GM18498 (cell line): ENCODE data around the gene DHDH.
"Not testable (repeated sequence)": the region's sequence is repeated elsewhere in the genome, so short reads cannot be mapped to it uniquely, and the experiment has no call there.

ENCODE experiments used
- ATAC-seq: cut with Tn5 transposase; IDR thresholded peaks from one replicate; pipeline ENCODE4 v1.9.1; 2021; ENCODE audit warnings: mild to moderate bottlenecking, moderate library complexity; ENCODE audit not compliant: unreplicated experiment

DHDH gene

DNA sequence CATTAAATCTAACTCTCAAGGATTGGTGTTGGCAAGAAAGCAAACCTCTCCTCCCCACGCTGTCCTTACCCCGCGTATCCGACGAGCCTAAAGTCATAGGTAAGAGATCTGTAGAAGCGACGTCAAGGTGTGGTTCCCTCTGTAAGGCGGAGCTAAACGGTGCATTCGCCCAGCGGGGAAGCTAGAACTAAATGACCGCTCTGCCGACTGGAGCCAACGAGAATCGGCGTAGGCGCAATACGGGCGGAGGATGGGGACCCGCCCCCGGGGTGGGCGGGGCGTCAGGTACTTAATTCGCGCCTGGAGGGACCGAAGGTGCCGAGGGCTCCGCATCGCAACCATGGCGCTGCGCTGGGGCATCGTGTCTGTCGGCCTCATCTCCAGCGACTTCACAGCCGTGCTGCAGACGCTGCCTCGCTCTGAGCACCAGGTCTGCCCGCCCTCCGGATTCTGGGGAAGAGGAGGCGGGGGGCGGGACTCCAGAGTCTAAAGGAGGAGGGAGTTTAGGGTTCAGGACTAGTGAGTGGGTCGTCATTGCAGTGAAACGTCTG is at the start of gene DHDH:
DHDH (plus strand) TSS at position 318 of the 551 bp plus-strand sequence; CDS start at position 341, 23 bp downstream.
- peak; percentile 53 for ATAC-seq

DNA sequence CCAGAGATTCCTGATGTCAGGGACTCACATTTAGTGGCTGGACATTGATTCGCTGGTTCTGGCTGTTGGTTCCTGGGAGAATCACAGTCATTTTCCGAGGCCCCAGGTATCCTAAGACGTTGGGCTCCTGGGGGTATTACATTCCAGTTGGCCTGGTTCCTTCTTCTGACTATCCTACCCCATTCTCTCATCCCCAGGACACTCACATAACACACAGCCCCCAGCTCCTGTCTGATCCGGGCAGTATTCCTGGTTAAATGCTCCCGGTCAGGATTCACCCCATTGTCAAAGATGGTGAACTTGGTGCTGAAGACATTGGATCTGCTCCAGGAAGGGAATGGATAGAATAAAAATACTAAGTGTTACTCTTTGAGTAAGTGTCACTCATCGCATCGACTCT is 49.8 kb upstream of the DHDH start:
- ATAC-seq, result no peak

DNA sequence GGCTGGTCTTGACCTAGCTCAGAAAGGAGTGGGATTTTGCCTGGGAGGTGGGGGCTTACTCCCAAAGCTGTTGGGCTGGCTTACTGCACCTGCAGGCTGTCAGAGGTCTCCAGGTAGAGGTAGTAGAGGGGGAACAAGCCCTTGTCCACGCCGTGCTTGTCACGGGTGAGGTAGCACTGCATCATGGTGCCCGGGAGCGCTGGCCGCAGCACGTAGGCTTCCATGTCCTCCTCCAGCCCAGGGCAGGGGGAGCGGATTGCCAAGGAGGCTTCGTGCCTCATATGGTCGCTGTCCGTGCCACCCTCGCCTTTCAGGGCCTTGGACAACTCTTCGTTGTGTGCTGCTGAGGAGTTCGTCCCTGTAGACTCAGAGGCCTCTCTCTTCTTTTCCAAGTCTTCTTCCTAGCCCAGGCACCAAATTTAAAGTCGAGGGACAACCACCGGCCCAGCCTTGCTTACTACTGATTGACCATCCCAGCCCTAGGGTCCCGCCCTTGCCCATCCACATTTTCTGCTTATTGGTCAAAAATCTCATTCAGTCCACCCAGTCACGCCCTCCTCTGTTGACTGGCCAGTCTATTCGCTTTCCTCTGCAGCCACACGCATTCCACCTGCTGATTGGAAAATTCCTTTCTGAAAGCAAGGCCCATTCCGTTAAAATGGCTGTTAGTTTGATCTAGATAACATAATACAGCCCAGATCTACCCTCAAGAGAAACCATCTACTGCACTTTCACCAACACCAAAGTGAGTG is 45.5 kb upstream of the DHDH start:
- no peak for ATAC-seq

DNA sequence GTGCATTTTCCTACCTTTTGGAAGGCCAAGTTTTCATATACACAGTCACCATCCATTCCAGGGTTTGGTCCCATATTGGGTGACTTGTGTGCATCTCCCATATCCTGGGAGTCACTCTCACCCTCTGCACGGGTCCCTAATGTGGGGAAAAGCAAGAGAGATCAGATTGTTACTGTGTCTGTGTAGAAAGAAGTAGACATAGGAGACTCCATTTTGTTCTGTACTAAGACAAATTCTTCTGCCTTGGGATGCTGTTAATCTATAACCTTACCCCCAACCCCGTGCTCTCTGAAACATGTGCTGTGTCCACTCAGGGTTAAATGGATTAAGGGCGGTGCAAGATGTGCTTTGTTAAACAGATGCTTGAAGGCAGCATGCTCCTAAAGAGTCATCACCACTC is 44.0 kb upstream of the DHDH start:
- ATAC-seq, result not testable (repeated sequence)

DNA sequence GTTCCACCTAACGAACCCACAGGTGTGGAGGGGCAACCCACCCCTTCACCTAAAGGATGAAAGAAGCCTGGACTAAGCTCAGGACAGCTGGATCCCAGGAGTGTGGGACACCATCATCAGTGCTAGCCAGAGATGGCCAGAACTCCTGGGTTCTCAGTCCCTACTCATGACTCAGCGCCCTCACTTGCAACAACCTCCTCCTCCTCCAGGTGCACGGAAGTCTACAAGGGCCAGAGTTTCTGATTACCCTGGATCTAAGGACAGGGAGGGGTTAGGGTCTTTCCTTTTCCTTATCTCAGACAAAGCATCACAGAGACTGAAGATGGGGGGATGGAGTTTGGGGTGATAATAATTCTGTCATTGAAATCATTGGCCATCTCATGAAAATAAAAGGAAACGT is 42.9 kb upstream of the DHDH start:
- ATAC-seq, result no peak

DNA sequence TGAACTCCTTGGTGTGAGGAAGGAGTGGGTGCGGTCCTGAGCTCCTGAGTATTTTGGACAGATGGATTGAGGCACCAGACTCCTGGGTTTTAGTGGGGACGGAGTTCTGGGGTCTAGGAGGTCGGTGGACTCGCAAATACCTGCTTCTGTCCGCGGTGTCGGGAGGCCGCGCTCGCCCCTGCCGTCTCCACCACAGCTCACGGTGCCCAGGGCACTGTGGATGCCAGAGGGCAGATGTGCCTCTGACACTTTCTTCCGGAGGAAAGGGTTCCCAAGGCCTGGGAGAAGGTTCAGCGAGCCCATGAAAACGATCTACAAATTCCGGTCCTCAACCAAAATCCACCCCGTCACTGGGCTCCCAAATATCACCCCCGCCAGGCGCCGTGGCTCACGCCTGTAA is 38.3 kb upstream of the DHDH start:
- ATAC-seq, result no peak

DNA sequence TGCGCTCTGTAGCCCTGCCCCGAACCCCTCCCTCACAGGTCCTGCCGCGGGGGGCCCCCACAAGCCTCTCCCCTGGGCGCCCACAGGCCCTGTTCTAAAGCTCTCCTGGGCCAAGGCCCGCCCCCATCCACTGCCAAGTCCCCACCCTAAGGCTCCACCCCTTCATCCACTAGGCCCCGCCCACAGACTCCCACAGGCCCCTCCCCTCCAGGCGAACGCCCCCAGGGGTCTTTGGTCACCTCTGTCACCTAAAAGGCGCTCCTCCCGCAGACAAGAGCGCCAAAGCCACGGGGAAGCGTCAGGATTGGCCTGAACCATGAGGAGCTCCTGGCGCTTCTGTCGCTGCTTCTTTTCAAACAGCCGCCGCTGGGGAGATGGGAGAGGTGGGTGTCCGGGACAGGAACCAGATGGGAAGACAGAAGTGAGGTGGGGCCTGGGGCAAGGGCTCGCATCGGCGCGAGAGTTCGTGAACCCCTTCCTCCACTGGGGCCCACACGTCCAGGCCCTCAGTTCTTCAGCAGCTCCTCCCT is 37.2 kb upstream of the DHDH start:
- no peak for ATAC-seq

DNA sequence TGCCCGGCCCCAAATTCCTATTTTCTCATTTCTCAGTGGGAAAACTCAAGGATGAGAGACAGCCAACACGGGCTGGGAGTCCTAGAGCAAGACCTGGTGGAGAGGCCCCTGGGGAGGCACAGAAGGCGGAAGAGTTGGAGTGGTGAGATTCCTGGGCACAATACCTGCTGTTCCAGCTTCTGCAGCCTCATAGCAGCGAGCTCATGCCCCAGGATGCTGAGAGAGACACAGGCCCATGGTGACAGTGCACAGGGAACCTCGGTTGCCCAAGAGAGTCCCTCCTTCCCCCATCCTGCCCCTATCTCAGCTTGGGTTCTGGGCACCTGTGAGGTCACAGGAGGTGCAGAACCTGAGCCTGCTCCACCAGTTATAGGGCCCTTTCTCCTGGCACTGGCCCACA is 36.3 kb upstream of the DHDH start:
- ATAC-seq, result no peak

DNA sequence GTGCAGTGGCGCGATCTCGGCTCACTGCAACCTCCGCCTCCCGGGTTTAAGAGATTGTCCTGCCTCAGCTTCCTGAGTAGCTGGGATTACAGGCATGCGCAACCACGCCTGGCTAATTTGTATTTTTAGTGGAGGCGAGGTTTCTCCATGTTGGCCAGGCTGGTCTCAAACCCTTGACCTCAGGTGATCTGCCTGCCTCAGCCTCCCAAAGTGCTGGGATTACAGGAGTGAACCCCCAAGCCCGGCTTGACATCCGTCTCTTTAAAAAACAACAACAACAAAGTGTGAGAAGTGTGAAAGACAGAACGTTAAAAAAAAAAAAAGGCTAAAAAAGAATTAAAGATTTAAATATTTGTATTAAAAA is 34.1 kb upstream of the DHDH start:
- not testable (repeated sequence) for ATAC-seq

DNA sequence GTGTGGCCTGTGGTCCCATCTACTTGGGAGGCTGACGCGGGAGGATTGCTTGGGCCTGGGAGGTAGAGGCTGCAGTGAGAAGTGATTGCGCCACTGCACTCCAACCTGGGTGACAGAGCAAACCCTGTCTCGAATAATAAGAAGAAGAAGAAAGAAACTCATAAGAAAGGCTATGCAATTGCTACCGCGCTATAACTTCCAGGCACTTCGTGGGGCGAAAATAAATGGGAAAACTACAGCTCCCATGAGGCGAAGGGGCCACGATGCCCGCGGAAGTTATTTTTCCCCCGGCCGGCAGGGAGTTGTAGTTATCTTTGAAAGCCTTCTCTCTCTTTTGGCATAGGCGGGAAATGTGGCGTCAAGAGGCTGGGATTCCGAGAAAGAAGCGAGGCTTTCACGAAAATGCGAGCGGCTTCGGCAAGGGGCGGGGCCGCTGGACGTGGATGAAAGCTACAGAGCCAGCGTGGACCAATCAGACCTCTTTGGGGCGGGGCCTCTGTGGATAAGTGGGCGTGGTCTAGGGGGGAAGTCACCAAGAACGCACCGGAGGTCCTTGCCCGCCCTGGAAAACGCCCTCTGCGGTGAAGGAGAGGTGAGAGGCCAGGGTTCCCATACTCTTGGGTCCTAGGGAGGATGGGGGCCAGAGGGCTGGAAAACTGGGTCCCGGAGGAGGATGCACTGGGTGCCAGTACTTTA is 33.6 kb upstream of the DHDH start, which contains the start of gene NUCB1:
NUCB1 (plus strand) TSS at position 532 of the 696 bp plus-strand sequence. CDS start 485 bp downstream, outside the sequence.
- peak; percentile 81 for ATAC-seq

DNA sequence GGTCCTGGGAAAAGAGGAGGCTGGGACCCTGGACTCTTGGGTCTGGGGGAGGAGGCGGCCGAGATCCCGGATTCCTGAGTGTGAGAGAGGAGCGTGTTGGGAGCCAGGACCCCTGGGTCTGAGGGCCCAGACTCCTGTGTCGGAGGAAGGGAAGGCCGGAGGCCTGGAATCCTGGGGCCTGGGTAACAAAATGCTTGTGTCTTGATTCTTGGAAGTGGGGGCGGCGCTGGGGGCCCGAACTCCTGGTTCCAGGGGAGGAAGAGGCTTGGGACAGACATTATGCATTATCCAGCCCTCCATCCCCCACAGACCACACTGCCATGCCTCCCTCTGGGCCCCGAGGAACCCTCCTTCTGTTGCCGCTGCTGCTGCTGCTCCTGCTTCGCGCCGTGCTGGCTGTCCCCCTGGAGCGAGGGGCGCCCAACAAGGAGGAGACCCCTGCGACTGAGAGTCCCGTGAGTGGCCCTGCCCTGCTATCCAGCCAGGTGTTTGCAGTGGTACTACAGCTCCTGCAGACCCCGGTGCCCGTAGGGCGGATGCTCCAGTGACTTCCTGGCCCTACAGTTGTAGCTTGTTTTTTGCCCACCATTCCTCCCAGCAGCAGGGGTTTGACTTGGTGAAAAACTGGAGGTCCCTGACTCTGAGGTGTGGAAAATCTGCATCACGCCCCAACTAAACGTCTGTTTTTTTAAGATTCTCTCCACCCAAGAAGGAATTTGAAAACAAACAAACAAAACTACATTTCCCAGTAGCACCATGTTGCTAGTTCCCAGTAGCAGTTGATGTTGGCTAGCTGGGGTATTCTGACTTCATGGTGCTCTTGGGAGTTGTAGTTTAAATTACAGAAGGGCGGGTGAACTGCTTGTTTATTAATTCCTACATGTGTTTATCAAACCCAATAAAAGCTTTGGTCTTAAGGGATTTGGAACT is 32.8 kb upstream of the DHDH start:
- no peak for ATAC-seq

DNA sequence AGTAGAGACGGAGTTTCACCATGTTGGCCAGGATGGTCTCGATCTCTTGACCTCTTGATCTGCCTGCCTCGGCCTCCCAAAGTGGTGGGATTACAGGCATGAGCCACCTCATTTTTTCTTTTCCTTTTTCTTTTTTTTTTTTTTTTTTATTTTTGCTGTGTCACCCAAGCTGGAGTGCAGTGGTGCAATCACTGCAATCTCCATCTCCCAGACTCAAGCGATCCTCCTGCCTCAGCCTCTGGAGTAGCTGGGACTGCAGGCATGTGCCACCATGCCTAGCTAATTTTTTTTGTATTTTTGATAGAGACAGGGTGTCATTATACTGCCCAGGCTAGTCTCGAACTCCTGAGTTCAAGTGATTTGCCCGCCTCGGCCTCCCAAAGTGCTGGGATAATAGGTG is 31.2 kb upstream of the DHDH start:
- ATAC-seq, result not testable (repeated sequence)

DNA sequence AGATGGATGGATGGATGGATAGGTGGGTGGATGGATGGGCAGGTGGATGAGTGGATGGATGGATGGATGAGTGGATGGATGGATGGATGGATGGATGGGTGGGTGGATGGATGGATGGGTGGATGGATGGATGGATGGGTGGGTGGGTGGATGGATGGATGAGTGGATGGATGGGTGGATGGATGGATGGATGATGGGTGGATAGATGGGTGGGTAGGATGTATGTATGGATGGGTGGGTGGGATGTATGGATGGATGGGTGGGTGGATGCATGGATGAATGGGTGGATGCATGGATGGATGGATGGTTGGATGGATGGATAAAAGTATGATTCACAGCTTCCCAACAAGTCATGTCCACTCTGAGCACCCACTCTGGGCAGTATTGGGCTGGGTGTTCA is 29.7 kb upstream of the DHDH start:
- ATAC-seq, result not testable (repeated sequence)

DNA sequence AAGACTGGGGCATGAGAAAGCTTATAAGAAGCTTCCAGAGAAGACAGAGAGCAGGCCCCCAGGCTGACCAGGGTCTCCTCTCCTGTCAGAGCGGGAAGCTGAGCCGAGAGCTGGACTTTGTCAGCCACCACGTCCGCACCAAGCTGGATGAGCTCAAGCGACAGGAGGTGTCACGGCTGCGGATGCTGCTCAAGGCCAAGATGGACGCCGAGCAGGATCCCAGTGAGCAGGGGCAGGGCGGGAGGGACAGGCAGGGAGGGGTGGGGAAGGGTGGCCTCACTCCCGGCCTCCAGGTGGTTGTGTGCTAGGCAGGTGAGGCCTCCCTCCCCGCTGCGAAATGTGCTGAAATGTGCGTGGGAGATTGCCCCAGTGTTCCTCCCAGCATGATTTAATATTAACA is 27.8 kb upstream of the DHDH start:
- no peak for ATAC-seq

DNA sequence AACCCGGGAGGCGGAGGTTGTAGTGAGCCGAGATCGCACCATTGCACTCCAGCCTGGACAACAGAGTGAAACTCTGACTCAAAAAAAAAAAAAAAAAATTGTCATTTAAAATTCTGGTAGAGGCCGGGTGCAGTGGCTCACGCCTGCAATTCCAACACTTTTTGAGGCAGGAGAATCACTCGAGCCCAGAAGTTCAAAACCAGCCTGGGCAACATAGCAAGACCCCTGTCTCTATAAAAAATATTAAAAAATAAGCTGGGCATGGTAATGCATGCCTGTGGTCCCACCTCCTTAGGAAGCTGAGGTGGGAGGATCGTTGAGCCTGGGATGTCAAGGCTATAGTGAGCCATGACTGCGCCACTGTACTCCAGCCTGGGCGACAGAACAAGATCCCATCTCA is 27.2 kb upstream of the DHDH start:
- no peak for ATAC-seq

DNA sequence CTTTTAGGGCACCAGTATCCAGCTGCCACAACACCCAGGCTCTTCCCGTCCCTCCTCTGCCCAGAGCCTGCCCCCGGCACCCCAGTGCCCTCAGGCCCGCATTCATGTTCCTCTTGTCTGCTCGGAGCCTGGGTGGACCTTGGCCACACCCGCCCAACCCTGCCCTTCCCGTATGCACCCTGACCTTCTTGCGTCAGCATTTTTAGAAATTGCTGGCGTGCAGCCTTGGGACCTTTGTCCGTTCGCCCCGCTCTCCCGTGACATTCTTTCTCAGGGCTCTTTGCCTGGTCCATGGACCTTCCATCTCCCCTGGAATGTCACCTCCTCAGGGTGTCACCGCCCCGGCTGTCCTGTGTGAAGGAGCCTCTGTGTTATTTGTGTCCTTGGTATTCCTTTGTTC is 25.8 kb upstream of the DHDH start:
- ATAC-seq, result no peak

DNA sequence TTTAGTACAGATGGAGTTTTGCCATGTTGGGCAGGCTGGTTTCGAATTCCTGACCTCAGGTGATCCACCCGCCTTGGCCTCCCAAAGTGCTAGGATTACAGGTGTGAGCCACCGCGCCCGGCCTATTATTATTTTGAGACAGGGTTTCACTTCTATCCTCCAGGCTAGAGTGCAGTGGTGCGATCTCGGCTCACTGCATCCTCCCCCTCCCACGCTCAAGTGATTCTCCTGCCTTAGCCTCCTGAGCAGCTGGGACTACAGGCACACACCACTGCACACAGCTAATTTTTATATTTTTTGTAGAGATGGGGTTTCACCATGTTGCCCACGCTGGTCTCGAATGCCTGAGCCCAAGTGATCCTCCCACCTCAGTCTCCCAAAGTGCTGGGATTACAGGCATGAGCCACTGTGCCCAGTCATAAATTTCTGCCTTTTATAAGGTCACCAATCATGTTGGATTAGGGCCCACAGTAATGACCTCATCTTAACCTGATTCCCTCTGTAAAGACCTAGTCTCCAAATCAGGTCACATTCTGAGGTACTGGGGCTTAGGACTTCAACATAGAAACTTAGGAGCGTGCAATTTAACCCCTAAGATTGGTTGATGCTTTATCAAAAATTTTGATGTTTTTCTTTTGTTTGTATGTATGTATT is 23.9 kb upstream of the DHDH start:
- ATAC-seq, result not testable (repeated sequence)

DNA sequence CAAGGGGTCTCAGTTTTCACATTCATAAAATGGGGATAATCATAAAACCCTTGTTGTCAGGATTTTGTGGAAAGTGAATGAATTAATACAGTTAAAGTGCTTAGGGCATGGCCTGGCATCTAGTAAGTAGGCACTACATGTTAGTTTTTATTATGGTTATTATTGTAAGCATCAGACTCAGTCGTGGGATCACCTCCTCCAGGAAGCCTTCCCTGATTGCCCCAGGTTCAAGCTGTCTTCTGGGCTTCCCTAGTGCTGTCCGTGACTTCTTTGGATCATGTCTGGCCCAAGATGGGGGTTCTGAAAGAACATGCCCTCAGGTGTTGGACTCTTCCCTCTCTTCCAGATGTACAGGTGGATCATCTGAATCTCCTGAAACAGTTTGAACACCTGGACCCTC is 22.7 kb upstream of the DHDH start:
- no peak for ATAC-seq

DNA sequence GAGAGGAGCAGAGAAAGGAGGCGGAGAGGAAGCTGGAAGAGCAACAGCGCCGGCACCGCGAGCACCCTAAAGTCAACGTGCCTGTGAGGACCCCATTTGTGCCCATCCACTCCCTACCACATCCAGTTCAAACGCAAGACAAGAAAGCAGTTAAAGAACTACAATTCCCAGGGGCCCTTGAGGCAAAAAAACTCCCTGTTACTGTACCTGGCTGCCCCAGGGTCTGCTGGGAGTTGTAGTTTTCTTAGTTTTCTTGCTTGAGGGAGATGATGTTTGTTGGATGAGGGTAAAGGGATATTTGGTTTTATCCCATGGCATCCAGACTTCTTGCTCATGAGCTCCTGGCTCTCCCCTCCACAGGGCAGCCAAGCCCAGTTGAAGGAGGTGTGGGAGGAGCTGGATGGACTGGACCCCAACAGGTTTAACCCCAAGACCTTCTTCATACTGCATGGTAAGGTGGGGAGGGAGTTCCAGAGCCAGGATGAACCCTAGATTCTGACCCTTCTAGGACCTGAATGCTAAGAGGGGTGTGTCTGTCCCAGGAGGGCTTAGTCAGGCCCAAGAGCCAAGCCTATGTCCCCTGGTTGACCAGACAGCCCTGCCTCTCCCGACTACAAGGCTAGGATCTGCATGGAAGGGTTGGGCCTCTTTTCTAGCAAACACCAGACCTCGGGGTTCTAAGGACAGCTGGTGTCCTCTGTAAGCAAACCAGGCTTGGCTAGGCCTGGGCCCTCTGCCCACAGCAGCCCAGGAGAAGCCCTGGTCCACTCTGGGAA is 20.2 kb upstream of the DHDH start:
- ATAC-seq, result no peak

DNA sequence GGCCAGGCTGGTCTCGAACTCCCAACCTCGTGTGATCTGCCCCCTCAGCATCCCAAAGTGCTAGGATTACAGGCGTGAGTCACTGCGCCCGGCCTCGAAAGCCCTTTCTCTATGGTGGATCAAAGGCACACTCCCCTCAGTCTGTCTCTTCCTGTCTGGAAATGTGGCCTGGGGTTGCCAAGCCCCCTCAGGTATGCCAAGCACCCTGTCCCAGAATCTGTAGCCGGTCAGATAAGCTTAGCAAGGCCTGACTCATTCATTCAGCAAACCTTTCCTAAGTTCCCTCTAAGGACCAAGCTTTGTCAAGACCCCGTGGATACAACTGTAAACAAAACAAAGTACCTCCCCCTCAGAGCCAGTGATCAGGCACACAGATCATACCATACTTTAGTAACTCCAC is 19.3 kb upstream of the DHDH start:
- ATAC-seq, result no peak
